GM12891 (cell line): ENCODE measurements around the gene VPS37C.

Source experiments
- PAX5 ChIP-seq: IDR thresholded peaks from 2 replicates; pipeline ENCODE4 v1.6.1; 2011; ENCODE audit warnings: low read length, moderate library complexity, mild to moderate bottlenecking; ENCODE audit not compliant: insufficient read depth, severe bottlenecking
- POLR2A ChIP-seq: IDR thresholded peaks from 2 replicates; pipeline ENCODE4 v1.6.1; 2011; ENCODE audit warnings: low read depth, low read length, control low read depth
- POLR2AphosphoS5 ChIP-seq: IDR thresholded peaks from 2 replicates; pipeline ENCODE4 v1.6.1; 2011; ENCODE audit warnings: low read depth, low read length, control low read depth
- SPI1 ChIP-seq: IDR thresholded peaks from 2 replicates; pipeline ENCODE4 v1.6.1; 2011; ENCODE audit warnings: low read depth, low read length, control low read depth

GRCh38 chr11:61145228-61146005 is 15.8 kb downstream of the VPS37C start:
- TF ChIP-seq POLR2AphosphoS5, result no peak
- no peak for TF ChIP-seq POLR2A
- TF ChIP-seq SPI1, result no peak
- TF ChIP-seq PAX5, result no peak
